Bronchial epithelial cell (primary cell): ENCODE results near the gene CBX5. TPM values are rescaled to one million over a fixed set of nuclear protein-coding genes. Genes with fewer than 3 reads are reported as not detected.

Experiments used
- DNase-seq: peaks from one replicate; pipeline ENCODE4 v3.0.0-alpha.2; 2010; ENCODE audit warnings: low read depth
- FAIRE-seq: peaks from 2 replicates; lab custom pipeline; 2011; peaks lifted over from hg19 to GRCh38; lab: Jason Lieb, UNC
- H3K27me3 ChIP-seq: 2 replicates; pipeline ENCODE4 v1.5.1; 2011; ENCODE audit warnings: low read length; ENCODE audit not compliant: control insufficient read depth, insufficient read depth
- H3K36me3 ChIP-seq: 2 replicates; pipeline ENCODE4 v1.5.1; 2011; ENCODE audit warnings: low read length; ENCODE audit not compliant: control insufficient read depth, insufficient read depth
- H3K4me3 ChIP-seq: 2 replicates; pipeline ENCODE4 v1.5.1; 2011; ENCODE audit warnings: mild to moderate bottlenecking, low read depth, low read length, control low read depth
- total RNA-seq: library from RNA; depleted of rRNA; stranded (reverse); fragments of >200 nt; gene quantifications from 2 replicates; pipeline ENCODE4 v1.2.1, GENCODE V29; 2014
- TF ChIP-seq, protein P1 (sequence below): IDR thresholded peaks from 2 replicates; pipeline ENCODE4 v1.5.1; 2011; ENCODE audit warnings: mild to moderate bottlenecking, moderate library complexity, low read length, control low read depth, inconsistent platforms; ENCODE audit not compliant: insufficient read depth, severe bottlenecking

The CBX5 gene
- total RNA-seq, 1 donor from 2014 or later: 13.2 TPM

DNA sequence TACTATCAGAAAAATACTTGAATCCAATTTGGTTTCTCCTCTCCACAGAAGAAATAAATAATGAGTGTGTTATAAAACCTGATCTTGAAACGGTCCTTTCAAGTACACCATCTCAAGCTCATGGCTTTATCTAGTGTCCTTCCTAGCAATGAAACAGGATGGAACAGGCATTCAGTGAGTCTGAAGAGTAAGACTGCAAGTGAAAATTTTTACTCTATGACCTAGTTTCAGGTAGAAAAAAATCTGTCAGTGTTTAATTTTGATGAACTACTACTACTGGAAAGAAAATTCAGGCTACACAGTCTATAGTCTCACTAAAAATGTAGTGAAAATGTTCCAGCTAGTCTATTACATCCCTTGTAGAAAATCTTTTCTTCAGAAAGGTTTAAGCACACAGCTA is 7.7 kb downstream of the CBX5 start:
- no peak overlapping the region for H3K4me3 ChIP-seq
- no peak for FAIRE-seq
- no peak for DNase-seq
- TF ChIP-seq, protein P1, sequence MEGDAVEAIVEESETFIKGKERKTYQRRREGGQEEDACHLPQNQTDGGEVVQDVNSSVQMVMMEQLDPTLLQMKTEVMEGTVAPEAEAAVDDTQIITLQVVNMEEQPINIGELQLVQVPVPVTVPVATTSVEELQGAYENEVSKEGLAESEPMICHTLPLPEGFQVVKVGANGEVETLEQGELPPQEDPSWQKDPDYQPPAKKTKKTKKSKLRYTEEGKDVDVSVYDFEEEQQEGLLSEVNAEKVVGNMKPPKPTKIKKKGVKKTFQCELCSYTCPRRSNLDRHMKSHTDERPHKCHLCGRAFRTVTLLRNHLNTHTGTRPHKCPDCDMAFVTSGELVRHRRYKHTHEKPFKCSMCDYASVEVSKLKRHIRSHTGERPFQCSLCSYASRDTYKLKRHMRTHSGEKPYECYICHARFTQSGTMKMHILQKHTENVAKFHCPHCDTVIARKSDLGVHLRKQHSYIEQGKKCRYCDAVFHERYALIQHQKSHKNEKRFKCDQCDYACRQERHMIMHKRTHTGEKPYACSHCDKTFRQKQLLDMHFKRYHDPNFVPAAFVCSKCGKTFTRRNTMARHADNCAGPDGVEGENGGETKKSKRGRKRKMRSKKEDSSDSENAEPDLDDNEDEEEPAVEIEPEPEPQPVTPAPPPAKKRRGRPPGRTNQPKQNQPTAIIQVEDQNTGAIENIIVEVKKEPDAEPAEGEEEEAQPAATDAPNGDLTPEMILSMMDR: no peak
- H3K27me3 ChIP-seq: no peaks in the 10 kb centered on the region
- H3K36me3 ChIP-seq: peaks cover 1% of the 10 kb centered on the region

DNA sequence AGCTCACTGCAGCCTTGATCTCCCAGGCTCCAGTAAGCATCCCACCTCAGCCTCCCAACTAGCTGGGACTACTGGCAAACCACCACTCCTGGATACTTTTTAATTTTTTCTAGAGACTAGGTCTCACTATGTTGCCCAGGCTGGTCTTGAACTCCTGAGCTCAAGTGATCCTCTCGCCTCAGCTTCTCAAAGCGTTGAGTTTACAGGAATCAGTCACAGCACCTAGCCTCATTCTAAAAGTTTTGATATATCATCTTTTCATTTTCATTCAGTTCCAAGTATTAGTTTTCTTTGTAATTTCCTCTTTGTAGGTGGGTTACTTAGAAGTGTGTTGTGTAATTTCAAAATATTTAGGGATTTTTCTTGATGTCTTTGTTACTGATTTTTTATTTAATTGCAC is 9.6 kb downstream of the CBX5 start:
- no peak for DNase-seq
- no peaks in the 10 kb centered on the region for H3K27me3 ChIP-seq
- H3K4me3 ChIP-seq: no peak overlapping the region
- TF ChIP-seq, protein P1: no peak
- peaks cover 1% of the 10 kb centered on the region for H3K36me3 ChIP-seq
- FAIRE-seq: no peak

DNA sequence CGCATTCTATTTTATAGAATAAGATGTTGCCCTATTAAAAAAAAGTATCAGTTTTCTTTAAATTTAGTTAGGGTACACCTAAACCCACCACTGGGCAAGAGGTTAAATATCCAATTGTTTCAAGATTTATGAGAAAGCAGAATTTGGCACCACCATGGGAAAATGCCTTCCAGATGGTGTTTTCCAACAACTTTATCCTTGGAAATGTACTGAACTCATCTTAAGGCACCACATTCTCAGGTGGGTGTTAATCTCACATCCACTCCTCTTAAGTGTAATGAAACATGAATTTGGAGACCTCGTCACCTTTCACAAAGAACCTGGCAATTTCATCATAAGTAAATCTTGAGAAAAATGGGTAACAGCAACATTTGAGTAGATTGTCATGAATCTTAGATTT is 13.1 kb downstream of the CBX5 start:
- FAIRE-seq: no peak
- H3K4me3 ChIP-seq: no peak overlapping the region

DNA sequence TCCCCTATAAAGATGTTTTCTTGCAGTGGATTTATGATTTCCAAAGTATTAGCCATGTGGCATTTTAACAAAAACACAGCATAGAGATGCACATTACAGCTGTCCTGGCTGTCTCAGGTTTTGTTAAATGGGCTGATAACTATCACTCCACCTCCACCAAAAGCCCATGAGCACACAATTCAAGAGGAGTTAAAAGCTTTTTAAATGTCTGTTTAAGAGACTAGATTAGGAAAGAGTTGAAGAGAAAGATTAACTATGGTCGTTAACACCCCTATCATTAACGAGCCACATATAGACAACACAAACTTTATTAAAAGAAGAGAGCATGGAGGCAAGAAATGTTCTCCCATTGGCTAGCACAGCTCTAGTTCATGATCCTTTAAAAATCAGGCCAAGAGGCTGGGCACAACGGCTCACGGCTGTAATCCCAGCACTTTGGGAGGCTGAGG is 14.5 kb downstream of the CBX5 start:
- no peak overlapping the region for H3K4me3 ChIP-seq
- H3K27me3 ChIP-seq: no peaks in the 10 kb centered on the region
- TF ChIP-seq, protein P1: no peak
- FAIRE-seq (no peak), DNase-seq (no peak)
- no peaks in the 10 kb centered on the region for H3K36me3 ChIP-seq

More for the DNA sequence above, 13.1 kb downstream of the CBX5 start:
- TF ChIP-seq, protein P1: no peak
- H3K27me3 ChIP-seq: no peaks in the 10 kb centered on the region
- no peak for DNase-seq
- H3K36me3 ChIP-seq: no peaks in the 10 kb centered on the region

DNA sequence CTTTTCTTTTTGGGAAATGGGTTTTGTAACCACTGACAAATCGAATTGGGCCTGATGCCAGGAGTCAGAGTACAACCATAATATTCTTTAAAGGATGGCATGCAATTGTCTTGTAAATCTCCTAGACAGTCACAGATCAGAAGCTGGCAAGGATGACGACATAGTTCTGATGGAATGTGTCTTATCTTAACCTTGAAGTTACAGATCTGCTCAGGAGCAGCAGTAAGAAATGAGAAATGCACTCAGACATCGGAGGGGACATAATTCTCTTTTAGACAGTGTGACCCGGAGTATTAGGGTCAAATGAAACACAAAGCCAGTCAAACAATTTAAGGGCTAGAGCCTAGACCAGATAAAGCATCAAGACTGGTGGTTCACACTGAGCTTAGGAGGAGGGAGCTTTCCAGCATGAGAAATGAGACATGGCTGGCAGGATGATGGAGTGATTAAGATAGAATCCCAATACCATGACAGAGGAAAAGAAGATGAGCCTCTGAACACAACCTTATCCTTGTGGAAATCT is 17.5 kb downstream of the CBX5 start:
- no peaks in the 10 kb centered on the region for H3K27me3 ChIP-seq
- no peak overlapping the region for H3K4me3 ChIP-seq
- FAIRE-seq (no peak), DNase-seq (peak; percentile 43)
- TF ChIP-seq, protein P1: no peak
- H3K36me3 ChIP-seq: peaks cover under 1% of the 10 kb centered on the region
